Mucosa of stomach (tissue), 1 donor: ENCODE data around the gene INKA2.

Source experiments
- H3K27me3 ChIP-seq: one replicate; pipeline ENCODE4 v1.7.0; 2013; ENCODE audit warnings: mild to moderate bottlenecking, low read length; ENCODE audit not compliant: control insufficient read depth, insufficient read depth
- H3K36me3 ChIP-seq: one replicate; pipeline ENCODE4 v1.7.0; 2013; ENCODE audit warnings: low read length; ENCODE audit not compliant: control insufficient read depth, insufficient read depth
- H3K4me1 ChIP-seq: one replicate; pipeline ENCODE4 v1.7.0; 2013; ENCODE audit warnings: mild to moderate bottlenecking, low read length; ENCODE audit not compliant: control insufficient read depth, insufficient read depth
- H3K4me3 ChIP-seq: one replicate; pipeline ENCODE4 v1.7.0; 2013; ENCODE audit warnings: low read length
- H3K9ac ChIP-seq: one replicate; pipeline ENCODE4 v1.7.0; 2013; ENCODE audit warnings: mild to moderate bottlenecking, low read length, moderate library complexity
- H3K9me3 ChIP-seq: one replicate; pipeline ENCODE4 v1.7.0; 2013; ENCODE audit warnings: mild to moderate bottlenecking, low read length, moderate library complexity; ENCODE audit not compliant: control insufficient read depth
- donor health status: Pancreatic carcinoma.

Gene INKA2

GRCh38 chr1:111729271-111729921, 9.8 kb downstream of the INKA2 start:
- Histone ChIP-seq H3K4me1 (peaks cover 13% of the 10 kb centered on the region), H3K36me3 (no peaks in the 10 kb centered on the region), H3K27me3 (no peaks in the 10 kb centered on the region), H3K9me3 (no peaks in the 10 kb centered on the region), H3K9ac (no peak overlapping the region), H3K4me3 (no peak overlapping the region)

DNA sequence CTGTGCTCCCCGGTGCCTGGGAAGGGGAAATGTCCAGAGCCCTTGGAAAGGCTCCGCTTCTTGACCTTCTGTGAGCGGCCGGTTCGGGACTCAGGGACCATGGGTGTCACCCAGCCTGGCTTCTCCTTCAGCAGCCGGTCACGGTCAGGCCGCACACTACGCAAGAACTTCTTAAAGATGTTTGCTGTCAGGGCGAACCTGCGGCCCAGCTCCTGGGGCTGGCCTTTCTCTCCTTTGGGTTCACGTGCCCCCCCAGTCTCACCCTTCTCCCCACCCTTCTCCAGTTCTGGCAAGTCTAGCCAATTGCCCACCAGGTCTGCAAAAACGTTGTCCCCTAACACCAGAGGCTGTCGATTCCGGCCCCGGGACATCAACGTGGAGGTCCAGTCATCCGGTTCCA, 12.1 kb downstream of the INKA2 start:
- Histone ChIP-seq H3K27me3 (no peaks in the 10 kb centered on the region), H3K36me3 (no peaks in the 10 kb centered on the region), H3K4me3 (no peak overlapping the region), H3K9ac (no peak overlapping the region), H3K9me3 (no peaks in the 10 kb centered on the region), H3K4me1 (peaks cover 3% of the 10 kb centered on the region)

DNA sequence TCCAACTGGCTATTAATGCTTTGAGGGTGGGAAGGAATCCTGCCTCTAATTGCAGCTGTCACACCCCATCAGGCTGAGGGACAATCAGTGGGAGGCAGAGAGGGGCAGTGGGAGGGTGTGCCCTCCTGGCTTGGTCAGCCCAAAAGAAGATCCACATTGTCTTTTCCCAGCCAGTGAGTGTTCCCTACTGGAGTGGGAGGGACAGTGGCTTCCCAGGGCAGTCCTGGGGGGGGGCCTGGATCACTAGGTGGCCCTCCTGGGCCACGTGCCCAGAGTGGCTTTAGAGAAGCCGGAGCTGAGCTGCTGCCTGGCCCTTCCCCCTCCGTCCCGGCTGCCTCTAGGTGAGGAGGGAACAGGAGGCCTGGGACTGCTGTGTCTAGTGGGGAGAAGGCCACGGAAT, 14.0 kb downstream of the INKA2 start:
- Histone ChIP-seq H3K36me3 (no peaks in the 10 kb centered on the region), H3K4me1 (peaks cover 19% of the 10 kb centered on the region), H3K4me3 (no peak overlapping the region), H3K27me3 (no peaks in the 10 kb centered on the region), H3K9me3 (no peaks in the 10 kb centered on the region), H3K9ac (no peak overlapping the region)

DNA sequence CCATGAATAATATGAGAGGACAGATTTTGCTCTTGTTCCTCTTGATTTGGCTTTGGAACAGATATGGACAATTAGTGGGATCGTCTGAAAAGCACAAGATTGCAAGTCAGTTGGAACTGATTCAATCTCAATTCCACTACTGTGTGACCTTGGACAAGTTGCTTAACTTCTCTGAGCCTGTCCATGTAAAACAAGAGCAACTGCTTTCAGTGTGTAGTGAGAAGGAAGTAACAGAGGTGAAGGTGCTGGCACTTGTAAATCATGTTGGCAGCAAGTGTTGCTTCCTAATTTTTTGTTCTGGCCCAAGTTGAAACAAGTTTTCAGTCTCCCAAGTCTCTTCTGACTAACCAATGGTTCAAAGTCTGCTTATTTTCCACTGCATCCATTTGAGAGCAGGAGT, 15.3 kb downstream of the INKA2 start:
- Histone ChIP-seq H3K9ac (no peak overlapping the region), H3K9me3 (no peaks in the 10 kb centered on the region), H3K4me1 (peaks cover 22% of the 10 kb centered on the region), H3K27me3 (no peaks in the 10 kb centered on the region), H3K36me3 (no peaks in the 10 kb centered on the region), H3K4me3 (no peak overlapping the region)

DNA sequence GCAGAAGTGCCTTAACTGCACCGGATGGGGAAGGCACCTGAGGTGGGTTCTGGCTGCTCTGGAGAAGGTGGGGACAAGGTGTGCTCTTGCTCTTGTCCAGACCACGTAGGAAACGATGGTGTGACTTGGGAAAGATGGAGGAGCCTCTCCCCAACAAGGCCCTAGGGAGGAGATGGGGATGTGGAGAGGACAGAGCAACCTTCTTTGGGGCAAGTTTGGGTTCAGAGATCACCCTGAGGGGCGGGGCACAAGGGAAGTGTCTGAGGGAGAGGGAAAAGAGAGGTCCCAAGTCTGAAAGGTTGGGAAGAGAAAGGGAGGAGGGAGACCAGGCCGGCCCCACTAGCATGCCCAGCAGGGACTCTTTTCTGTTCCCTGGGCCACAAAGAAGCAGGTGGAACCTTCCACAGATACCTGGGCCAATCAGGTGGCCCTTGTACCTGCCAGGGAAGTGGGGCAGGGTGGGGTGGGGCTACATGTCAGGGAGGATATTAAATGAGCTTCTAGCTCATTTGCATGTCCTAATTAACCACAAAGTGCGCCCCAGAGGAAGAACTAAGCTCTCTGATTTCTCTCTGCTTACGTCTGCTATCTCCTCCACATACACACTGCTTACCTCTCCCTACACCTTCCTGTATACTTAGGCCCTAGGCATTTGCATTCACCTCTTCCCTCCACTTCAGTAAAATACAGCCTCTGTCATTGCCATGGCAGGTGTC, 15.9 kb downstream of the INKA2 start:
- Histone ChIP-seq H3K4me3 (no peak overlapping the region), H3K9me3 (no peaks in the 10 kb centered on the region), H3K36me3 (no peaks in the 10 kb centered on the region), H3K4me1 (peaks cover 22% of the 10 kb centered on the region), H3K9ac (no peak overlapping the region), H3K27me3 (no peaks in the 10 kb centered on the region)

GRCh38 chr1:111720977-111721786, 18.0 kb downstream of the INKA2 start:
- Histone ChIP-seq H3K4me3 (no peak overlapping the region), H3K4me1 (peaks cover 22% of the 10 kb centered on the region), H3K9me3 (no peaks in the 10 kb centered on the region), H3K36me3 (no peaks in the 10 kb centered on the region), H3K9ac (no peak overlapping the region), H3K27me3 (no peaks in the 10 kb centered on the region)

DNA sequence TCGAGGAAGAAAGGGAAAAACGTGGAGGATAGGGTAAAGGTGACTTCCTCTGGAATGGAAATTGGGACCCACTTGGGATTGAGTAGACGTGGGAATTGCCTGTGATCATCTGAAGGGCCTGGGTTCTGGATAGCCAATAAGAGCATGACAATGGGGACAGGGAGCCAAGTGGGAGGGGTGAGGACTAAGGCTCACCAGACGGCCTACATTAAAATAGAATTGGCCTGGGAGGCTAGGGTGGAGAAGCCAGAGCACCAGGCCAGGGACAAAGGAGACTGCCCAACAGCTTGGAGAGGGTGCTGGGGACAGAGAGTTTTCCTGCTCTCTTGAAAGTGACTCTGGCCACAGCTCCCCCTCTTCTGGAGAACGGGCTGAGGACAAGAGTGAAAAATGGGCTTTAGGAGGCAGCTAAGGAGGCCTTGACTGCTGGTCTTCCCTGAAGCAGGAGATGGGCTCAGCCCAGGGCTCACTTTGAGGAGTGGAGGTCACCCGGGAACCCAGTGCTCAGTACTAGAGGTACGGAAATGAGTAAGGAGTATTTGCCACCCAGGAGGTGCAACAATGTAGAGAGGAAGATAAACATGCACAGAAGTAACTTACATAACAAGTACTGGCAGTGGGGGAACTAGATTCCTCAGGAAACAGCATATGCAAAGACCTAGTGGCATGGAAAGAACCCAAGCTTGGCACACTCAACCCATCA, 18.8 kb downstream of the INKA2 start:
- no peak overlapping the region for H3K4me3 ChIP-seq
- H3K4me1 ChIP-seq: peaks cover 22% of the 10 kb centered on the region
- no peak overlapping the region for H3K9ac ChIP-seq
- no peaks in the 10 kb centered on the region for H3K9me3 ChIP-seq
- H3K36me3 ChIP-seq: no peaks in the 10 kb centered on the region
- H3K27me3 ChIP-seq: no peaks in the 10 kb centered on the region

DNA sequence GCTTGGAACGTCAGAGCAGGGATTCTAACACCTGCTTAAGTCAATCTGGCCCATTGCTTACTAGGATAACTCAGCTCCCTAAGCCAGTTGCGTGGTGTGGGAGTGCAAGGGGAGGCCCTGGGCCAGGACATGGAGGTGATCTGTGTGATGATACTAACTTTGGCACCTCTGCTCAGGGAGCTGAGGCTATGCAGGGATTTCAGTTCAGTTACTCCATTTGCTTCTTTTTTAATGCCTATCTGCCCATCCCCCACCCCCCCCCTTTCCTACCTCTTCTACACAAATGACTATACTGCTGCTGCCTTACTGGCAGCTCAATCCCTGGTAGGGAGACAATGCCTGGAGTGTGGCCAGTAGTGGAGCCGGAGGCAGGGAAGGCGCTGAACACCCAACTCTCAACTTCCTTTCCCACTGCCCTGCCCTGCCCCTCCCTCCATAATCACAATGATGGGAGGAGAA, 19.5 kb downstream of the INKA2 start:
- Histone ChIP-seq H3K36me3 (no peaks in the 10 kb centered on the region), H3K4me3 (no peak overlapping the region), H3K4me1 (peaks cover 22% of the 10 kb centered on the region), H3K27me3 (no peaks in the 10 kb centered on the region), H3K9me3 (no peaks in the 10 kb centered on the region), H3K9ac (no peak overlapping the region)

DNA sequence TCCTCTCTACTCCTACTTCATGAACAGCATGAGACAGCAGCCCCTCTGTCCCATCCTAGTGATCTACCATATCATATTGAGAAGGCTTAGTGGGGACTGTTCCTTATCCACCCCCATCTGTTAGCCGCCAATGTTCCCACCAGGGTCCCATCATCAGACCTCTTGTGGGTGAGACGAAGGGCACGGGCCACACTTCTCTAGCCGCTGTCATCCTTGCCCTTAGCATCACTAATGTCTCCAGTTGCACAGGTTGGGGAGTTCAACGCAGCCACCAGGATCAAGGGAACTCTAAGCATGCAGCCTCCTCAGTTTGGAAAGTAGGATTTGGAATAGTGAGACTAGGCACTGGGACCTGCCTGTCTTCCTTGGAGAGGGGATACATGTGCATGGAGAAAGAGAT, 20.1 kb downstream of the INKA2 start:
- H3K27me3 ChIP-seq: no peaks in the 10 kb centered on the region
- H3K9ac ChIP-seq: no peak overlapping the region
- H3K4me3 ChIP-seq: no peak overlapping the region
- no peaks in the 10 kb centered on the region for H3K36me3 ChIP-seq
- H3K9me3 ChIP-seq: no peaks in the 10 kb centered on the region
- peaks cover 22% of the 10 kb centered on the region for H3K4me1 ChIP-seq

DNA sequence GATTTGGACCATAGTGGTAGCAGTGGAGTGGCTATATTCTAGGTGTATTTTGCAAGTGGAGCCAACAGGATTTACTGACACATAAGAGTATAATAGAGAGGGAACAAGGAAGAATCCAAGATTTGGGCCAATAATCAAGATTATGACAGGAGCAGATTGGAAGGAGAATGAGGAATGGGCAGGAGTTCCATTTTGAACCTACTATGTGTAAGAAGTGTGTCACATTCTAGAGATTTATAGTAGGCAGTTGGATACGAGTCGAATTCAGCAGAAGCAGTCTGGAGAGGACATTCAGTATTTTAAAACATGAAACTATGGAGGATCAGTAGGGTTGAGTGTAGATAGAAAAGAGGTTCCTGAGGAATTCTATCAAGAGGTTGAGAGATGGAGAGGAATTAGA, 21.7 kb downstream of the INKA2 start:
- peaks cover 22% of the 10 kb centered on the region for H3K4me1 ChIP-seq
- H3K9me3 ChIP-seq: no peaks in the 10 kb centered on the region
- H3K9ac ChIP-seq: no peak overlapping the region
- H3K27me3 ChIP-seq: no peaks in the 10 kb centered on the region
- H3K36me3 ChIP-seq: no peaks in the 10 kb centered on the region
- H3K4me3 ChIP-seq: no peak overlapping the region

- no peak overlapping the region for H3K9ac ChIP-seq
- H3K27me3 ChIP-seq: no peaks in the 10 kb centered on the region
- no peaks in the 10 kb centered on the region for H3K36me3 ChIP-seq
- H3K9me3 ChIP-seq: no peaks in the 10 kb centered on the region
- no peak overlapping the region for H3K4me3 ChIP-seq
- peaks cover 12% of the 10 kb centered on the region for H3K4me1 ChIP-seq
These were observed 22.9 kb downstream of the INKA2 start for GRCh38 chr1:111716333-111716732.
